RWPE2 (cell line): ENCODE measurements around the gene SERPINA12.
A peak's percentile ranks its signal among the peaks of the same experiment; 100 is the strongest.

Source experiments
- ATAC-seq: fragments of 200-7000 bp; cut with Tn5 transposase; 3 replicates; pipeline ENCODE4 v1.9.1; 2021; ENCODE audit warnings: low read depth
- DNase-seq: peaks from one replicate; pipeline ENCODE4 v3.0.0-alpha.2; 2020; ENCODE audit warnings: low spot score
- H3K27ac ChIP-seq: fragments of 450-650 bp; 2 replicates; pipeline ENCODE4 v1.5.1; 2017; ENCODE audit warnings: mild to moderate bottlenecking; ENCODE audit not compliant: poor library complexity, severe bottlenecking
- H3K27me3 ChIP-seq: fragments of 250-450 bp; sonication (Bioruptor Pico); 2 replicates; pipeline ENCODE4 v1.5.1; 2021; ENCODE audit warnings: mild to moderate bottlenecking, moderate library complexity; ENCODE audit not compliant: insufficient read depth, poor library complexity, severe bottlenecking
- H3K36me3 ChIP-seq: fragments of 250-450 bp; sonication (Bioruptor Pico); 2 replicates; pipeline ENCODE4 v1.5.1; 2020; ENCODE audit warnings: low read depth, mild to moderate bottlenecking, moderate library complexity
- H3K4me1 ChIP-seq: fragments of 250-450 bp; sonication (Bioruptor Pico); 2 replicates; pipeline ENCODE4 v1.5.1; 2021; ENCODE audit warnings: mild to moderate bottlenecking, moderate library complexity; ENCODE audit not compliant: insufficient read depth, poor library complexity, severe bottlenecking
- H3K4me3 ChIP-seq: fragments of 250-450 bp; sonication (Bioruptor Pico); 2 replicates; pipeline ENCODE4 v1.5.1; 2021; ENCODE audit warnings: mild to moderate bottlenecking, moderate library complexity; ENCODE audit not compliant: severe bottlenecking
- H3K9me3 ChIP-seq: fragments of 250-450 bp; sonication (Bioruptor Pico); 2 replicates; pipeline ENCODE4 v1.5.1; 2021; ENCODE audit warnings: mild to moderate bottlenecking, moderate library complexity; ENCODE audit not compliant: severe bottlenecking
- CTCF ChIP-seq: fragments of 450-650 bp; IDR thresholded peaks from one replicate; pipeline ENCODE4 v1.5.1; 2017; ENCODE audit warnings: mild to moderate bottlenecking, moderate library complexity; ENCODE audit not compliant: poor library complexity, severe bottlenecking

The SERPINA12 gene, protein sequence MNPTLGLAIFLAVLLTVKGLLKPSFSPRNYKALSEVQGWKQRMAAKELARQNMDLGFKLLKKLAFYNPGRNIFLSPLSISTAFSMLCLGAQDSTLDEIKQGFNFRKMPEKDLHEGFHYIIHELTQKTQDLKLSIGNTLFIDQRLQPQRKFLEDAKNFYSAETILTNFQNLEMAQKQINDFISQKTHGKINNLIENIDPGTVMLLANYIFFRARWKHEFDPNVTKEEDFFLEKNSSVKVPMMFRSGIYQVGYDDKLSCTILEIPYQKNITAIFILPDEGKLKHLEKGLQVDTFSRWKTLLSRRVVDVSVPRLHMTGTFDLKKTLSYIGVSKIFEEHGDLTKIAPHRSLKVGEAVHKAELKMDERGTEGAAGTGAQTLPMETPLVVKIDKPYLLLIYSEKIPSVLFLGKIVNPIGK

DNA sequence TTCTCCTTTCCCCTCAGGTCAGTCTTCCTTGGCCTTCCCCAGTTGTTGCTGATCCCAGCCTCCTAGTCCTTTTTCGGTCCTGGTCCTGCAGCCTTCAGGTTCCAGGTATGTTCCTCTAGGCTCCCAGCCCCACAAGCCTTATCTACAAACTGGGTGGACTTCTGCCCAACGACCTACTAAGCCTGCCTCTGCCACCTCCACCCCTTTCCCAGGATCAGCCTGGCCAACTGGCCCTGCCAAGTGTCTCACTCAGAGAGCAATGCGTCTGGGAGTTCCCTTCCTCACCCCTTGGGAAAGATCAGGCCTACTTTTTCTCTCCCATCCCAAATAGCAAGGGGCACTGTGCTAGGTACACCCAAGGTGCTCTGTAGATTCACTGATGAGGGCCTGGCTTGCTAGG is at the start of gene SERPINA12:
TSS of gene SERPINA12 (minus strand) at position 114 of the 400 bp plus-strand sequence. CDS start 11,072 bp downstream, outside the sequence.
- Histone ChIP-seq H3K4me1 (no peaks in the 10 kb centered on the region), H3K4me3 (no peak within 1 kb of the TSS), H3K36me3 (no peaks in the 10 kb centered on the region), H3K9me3 (no peaks in the 10 kb centered on the region), H3K27me3 (no peaks in the 10 kb centered on the region), H3K27ac (no peak within 1 kb of the TSS)
- DNase-seq (no peak), ATAC-seq (no peak)
- no peak for TF ChIP-seq CTCF

DNA sequence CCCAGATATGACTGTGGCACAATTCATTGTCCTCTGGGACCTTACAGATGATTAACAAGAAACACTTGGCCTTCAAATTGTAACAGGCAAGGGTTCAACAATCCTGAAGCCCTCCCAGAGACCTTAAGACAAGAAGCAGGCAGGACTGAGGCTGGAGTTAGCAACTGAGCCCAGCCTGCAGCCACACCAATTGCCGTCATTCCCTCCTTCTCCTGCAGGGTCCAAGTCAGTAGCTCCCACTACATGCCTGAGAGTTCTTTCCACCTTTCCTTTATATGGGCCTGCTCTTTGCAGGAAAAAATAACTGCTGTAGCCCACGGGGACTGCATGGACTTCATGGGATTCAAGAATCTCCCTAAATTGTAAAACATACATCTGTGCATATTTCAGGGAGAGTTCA is 49.6 kb upstream of the SERPINA12 start:
- TF ChIP-seq CTCF = no peak
- Histone ChIP-seq H3K9me3 (peaks cover 3% of the 10 kb centered on the region), H3K27me3 (no peaks in the 10 kb centered on the region), H3K4me3 (no peak overlapping the region), H3K27ac (no peak overlapping the region), H3K4me1 (no peaks in the 10 kb centered on the region), H3K36me3 (no peaks in the 10 kb centered on the region)
- DNase-seq = peak; percentile 10
- no peak for ATAC-seq

- DNase-seq = no peak
- H3K36me3 ChIP-seq = no peaks in the 10 kb centered on the region
- ATAC-seq = no peak
Observed at GRCh38 chr14:94557327-94557726, 48.1 kb upstream of the SERPINA12 start.

DNA sequence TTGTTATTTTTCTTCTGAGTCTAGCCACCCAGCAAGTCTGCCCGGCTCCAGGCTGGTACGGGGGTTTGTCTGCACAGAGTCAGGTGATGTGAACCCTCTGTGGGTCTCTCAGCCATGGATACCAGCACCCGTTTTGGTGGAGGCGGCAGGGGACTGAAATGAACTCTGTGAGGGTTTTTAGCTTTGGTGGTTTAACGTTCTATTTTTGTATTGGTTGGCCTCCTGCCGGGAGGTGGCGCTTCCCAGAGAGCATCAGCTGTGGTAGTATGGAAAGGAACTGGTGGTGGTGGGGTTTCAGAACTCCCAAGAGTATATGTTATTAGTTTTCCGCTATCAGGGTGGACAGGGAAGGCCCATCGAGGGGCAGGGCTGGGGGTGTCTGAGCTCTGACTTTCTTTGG is 46.7 kb upstream of the SERPINA12 start:
- DNase-seq (no peak), ATAC-seq (no peak)
- Histone ChIP-seq H3K4me3 (no peak overlapping the region), H3K27me3 (no peaks in the 10 kb centered on the region), H3K4me1 (no peaks in the 10 kb centered on the region), H3K36me3 (no peaks in the 10 kb centered on the region), H3K27ac (no peak overlapping the region), H3K9me3 (peaks cover 3% of the 10 kb centered on the region)
- TF ChIP-seq CTCF = no peak

More at GRCh38 chr14:94557327-94557726, 48.1 kb upstream of the SERPINA12 start:
- Histone ChIP-seq H3K9me3 (peaks cover 3% of the 10 kb centered on the region), H3K27me3 (no peaks in the 10 kb centered on the region), H3K4me1 (no peaks in the 10 kb centered on the region), H3K4me3 (no peak overlapping the region), H3K27ac (no peak overlapping the region)
- no peak for TF ChIP-seq CTCF

- DNase-seq = no peak
- Histone ChIP-seq H3K4me1 (no peaks in the 10 kb centered on the region), H3K4me3 (no peak overlapping the region), H3K27me3 (no peaks in the 10 kb centered on the region), H3K36me3 (no peaks in the 10 kb centered on the region), H3K9me3 (peaks cover 3% of the 10 kb centered on the region), H3K27ac (no peak overlapping the region)
- no peak for TF ChIP-seq CTCF
- ATAC-seq = no peak
Observed at GRCh38 chr14:94550041-94550440, 40.8 kb upstream of the SERPINA12 start.
